ENCODE results near the gene FBN1.

The FBN1 gene

GRCh38 chr15:48472756-48473155 is 172.8 kb downstream of the FBN1 start:
- peak; percentile 80 for DNase-seq (ENCODE audit: low read depth)
- no peak for TF ChIP-seq CTCF (IDR thresholded peaks at IDR 0.05; ENCODE audit: insufficient read depth, low read depth, low read length, missing control alignments)
- H3K4me3 ChIP-seq (ENCODE audit: low read length) = no peak overlapping the region

- TF ChIP-seq CTCF (IDR thresholded peaks at IDR 0.05; ENCODE audit: insufficient read depth, low read depth, low read length, missing control alignments) = no peak
- no peak for DNase-seq (ENCODE audit: low read depth)
- no peak overlapping the region for H3K4me3 ChIP-seq (ENCODE audit: low read length)
Measured at GRCh38 chr15:48471073-48471472, 174.4 kb downstream of the FBN1 start.

- DNase-seq (ENCODE audit: low read depth) = no peak
- no peak for TF ChIP-seq CTCF (IDR thresholded peaks at IDR 0.05; ENCODE audit: insufficient read depth, low read depth, low read length, missing control alignments)
- no peak overlapping the region for H3K4me3 ChIP-seq (ENCODE audit: low read length)
Measured at GRCh38 chr15:48470096-48470495, 175.4 kb downstream of the FBN1 start.

- TF ChIP-seq CTCF (IDR thresholded peaks at IDR 0.05; ENCODE audit: insufficient read depth, low read depth, low read length, missing control alignments) = no peak
- DNase-seq (ENCODE audit: low read depth) = no peak
- H3K4me3 ChIP-seq (ENCODE audit: low read length) = no peak overlapping the region
Measured at GRCh38 chr15:48469681-48470080, 175.8 kb downstream of the FBN1 start.

GRCh38 chr15:48469271-48469670 is 176.2 kb downstream of the FBN1 start:
- no peak overlapping the region for H3K4me3 ChIP-seq (ENCODE audit: low read length)
- no peak for TF ChIP-seq CTCF (IDR thresholded peaks at IDR 0.05; ENCODE audit: insufficient read depth, low read depth, low read length, missing control alignments)
- DNase-seq (ENCODE audit: low read depth) = no peak

- no peak for DNase-seq (ENCODE audit: low read depth)
- no peak overlapping the region for H3K4me3 ChIP-seq (ENCODE audit: low read length)
- no peak for TF ChIP-seq CTCF (IDR thresholded peaks at IDR 0.05; ENCODE audit: insufficient read depth, low read depth, low read length, missing control alignments)
Measured at GRCh38 chr15:48467801-48468200, 177.7 kb downstream of the FBN1 start.

GRCh38 chr15:48466820-48467219 is 178.7 kb downstream of the FBN1 start:
- TF ChIP-seq CTCF (IDR thresholded peaks at IDR 0.05; ENCODE audit: insufficient read depth, low read depth, low read length, missing control alignments) = no peak
- no peak for DNase-seq (ENCODE audit: low read depth)
- H3K4me3 ChIP-seq (ENCODE audit: low read length) = no peak overlapping the region

All from epithelial cell of esophagus (primary cell).